Measurements from ENCODE around the gene ZBTB9.

- TF ChIP-seq CTCF (IDR thresholded peaks at IDR 0.05) (no peak), POLR2A (IDR thresholded peaks at IDR 0.05) (no peak), POLR2AphosphoS5 (IDR thresholded peaks at IDR 0.05; ENCODE audit: insufficient read depth in 1 of 2, low read depth in 1 of 2) (no peak)
Measured at GRCh38 chr6:33442283-33442682, 12.1 kb upstream of the ZBTB9 start.

All from vagina (tissue), 2 donors.